Esophagus muscularis mucosa (tissue), 4 donors: Measurements from ENCODE around the gene DOCK8. TPM values are rescaled to one million over a fixed set of nuclear protein-coding genes. Genes with fewer than 3 reads are reported as not detected.

Experiments used
- DNase-seq: peaks from one replicate; pipeline ENCODE4 v3.0.0-alpha.2; 2017; ENCODE audit errors: extremely low spot score
- H3K27ac ChIP-seq, 4 donors: fragments of 200-600 bp; sonication (generic); replicated peaks in 1 of 4; 1 replicate in 3 of 4; 2 replicates in 1 of 4; pipeline ENCODE4 v1.5.1; 2016 to 2019; ENCODE audit warnings: mild to moderate bottlenecking in 1 of 4
- H3K27me3 ChIP-seq, 4 donors: fragments of 200-600 bp; sonication (generic); one replicate each; pipeline versions ENCODE4 v1.5.1 to v1.6.0; 2016 to 2019
- H3K36me3 ChIP-seq, 4 donors: fragments of 200-600 bp; sonication (generic); one replicate each; pipeline ENCODE4 v1.5.1; 2016 to 2019
- H3K4me1 ChIP-seq, 4 donors: fragments of 200-600 bp; sonication (generic); one replicate each; pipeline ENCODE4 v1.5.1; 2016 to 2019
- H3K4me3 ChIP-seq, 4 donors: fragments of 200-600 bp; sonication (generic); 1 replicate in 2 of 4; 2 replicates in 2 of 4; pipeline ENCODE4 v1.5.1; 2016 to 2019; ENCODE audit warnings: mild to moderate bottlenecking in 4 of 4, moderate library complexity in 1 of 4
- H3K9me3 ChIP-seq, 4 donors: fragments of 200-600 bp; sonication (generic); 1 replicate in 3 of 4; 2 replicates in 1 of 4; pipeline ENCODE4 v1.5.1; 2016 to 2019
- EP300 ChIP-seq: sonication (generic); formaldehyde crosslinking; IDR thresholded peaks from one replicate; pipeline ENCODE4 v1.6.1; 2017; ENCODE audit warnings: antibody characterized with exemption
- POLR2A ChIP-seq: fragments of 450-650 bp; IDR thresholded peaks from one replicate; pipeline ENCODE4 v1.6.1; 2017; ENCODE audit warnings: antibody characterized with exemption, moderate library complexity, mild to moderate bottlenecking, low read depth
- POLR2AphosphoS5 ChIP-seq, 2 donors: sonication (generic); formaldehyde crosslinking; IDR thresholded peaks; one replicate each; pipeline ENCODE4 v1.6.1; 2017; ENCODE audit warnings: antibody characterized with exemption in 2 of 2
- WGBS: methylation state at CpG from one replicate; pipeline ENCODE4 v1.1.5; 2018; 5-methylcytosine and 5-hydroxymethylcytosine counted together
- intact Hi-C: fragments of 100-400 bp; cut with DNase I; formaldehyde crosslinking; loops from one replicate; pipeline ENCODE4 v1.15.1; 2023
- total RNA-seq, 4 donors: library from RNA; depleted of rRNA; stranded (reverse); fragments of >200 nt; gene quantifications; one replicate each; pipeline versions ENCODE4 v1.1.0 to v1.2.1, GENCODE V29; 2016
- TF ChIP-seq, protein P1 (sequence below), 3 experiments: fragments of 200-600 bp in 2 of 3; fragments of 450-650 bp in 1 of 3; sonication (generic) in 2 of 3; IDR thresholded peaks; one replicate each; pipeline ENCODE4 v1.5.1; 2017 to 2019; ENCODE audit warnings: antibody characterized with exemption in 3 of 3, mild to moderate bottlenecking in 2 of 3, moderate library complexity in 1 of 3

The DOCK8 gene
- total RNA-seq, 4 donors from 2014 or later, result 45.1 to 72.8 (median 48.8) TPM

DNA sequence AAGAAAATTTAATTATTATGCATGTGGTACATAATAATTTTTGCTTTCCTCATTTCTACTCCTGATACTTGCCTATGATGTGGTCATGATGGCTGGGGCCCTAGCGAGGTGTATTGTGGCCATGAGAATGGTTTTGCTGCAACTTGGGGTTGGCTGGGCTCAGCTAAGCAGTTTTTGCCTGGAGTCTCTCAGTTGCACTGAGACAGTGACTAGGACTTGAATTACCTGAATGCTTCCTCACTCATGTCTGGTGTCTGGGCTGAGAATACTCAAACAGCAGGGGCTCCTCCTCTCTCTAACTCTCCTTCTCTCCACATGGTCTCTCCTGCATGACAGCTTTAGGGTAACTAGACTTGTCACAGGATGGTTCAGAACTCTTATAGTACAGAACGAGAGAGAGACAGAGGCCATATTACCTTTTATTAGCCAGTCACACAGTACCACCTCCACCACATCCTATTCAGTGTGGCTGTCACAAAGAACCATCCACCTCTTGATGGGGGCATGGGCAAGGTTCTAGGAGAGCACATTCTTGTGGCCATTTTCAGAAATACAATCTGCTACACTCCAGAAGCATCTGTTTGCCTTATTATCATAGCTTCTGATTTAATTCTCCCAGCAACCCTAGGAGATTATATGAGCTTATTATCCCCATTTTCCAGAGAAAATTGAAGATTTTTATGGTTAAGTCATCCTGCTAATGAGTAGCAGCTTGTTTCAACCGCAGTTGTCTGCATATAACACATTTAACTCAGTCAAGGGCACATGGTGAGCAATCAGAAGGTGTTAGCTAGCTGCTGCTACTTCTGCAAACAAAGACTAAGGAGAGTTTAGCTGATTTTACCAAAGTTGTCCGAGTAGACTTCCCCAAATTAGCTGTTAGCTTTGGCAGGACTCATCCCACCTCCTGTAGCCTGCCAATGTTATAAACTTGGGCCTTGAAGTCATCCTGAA lies 245.1 kb downstream of the DOCK8 start:
- H3K36me3 ChIP-seq, result peaks cover 0 to 54% (median 10%) of the 10 kb centered on the region in 4 donors
- intact Hi-C loops, result loop anchor here (10.0 kb wide), 1 partner anchor 305 kb away; no protein-coding TSS in a partner anchor
- no peak overlapping the region for H3K27ac ChIP-seq
- 88% methylated on average over 4 of the region's 4 CpGs for WGBS
- H3K4me1 ChIP-seq, result peaks cover 0 to 3% (median 0%) of the 10 kb centered on the region in 4 donors
- no peak for DNase-seq
- TF ChIP-seq, protein P1, sequence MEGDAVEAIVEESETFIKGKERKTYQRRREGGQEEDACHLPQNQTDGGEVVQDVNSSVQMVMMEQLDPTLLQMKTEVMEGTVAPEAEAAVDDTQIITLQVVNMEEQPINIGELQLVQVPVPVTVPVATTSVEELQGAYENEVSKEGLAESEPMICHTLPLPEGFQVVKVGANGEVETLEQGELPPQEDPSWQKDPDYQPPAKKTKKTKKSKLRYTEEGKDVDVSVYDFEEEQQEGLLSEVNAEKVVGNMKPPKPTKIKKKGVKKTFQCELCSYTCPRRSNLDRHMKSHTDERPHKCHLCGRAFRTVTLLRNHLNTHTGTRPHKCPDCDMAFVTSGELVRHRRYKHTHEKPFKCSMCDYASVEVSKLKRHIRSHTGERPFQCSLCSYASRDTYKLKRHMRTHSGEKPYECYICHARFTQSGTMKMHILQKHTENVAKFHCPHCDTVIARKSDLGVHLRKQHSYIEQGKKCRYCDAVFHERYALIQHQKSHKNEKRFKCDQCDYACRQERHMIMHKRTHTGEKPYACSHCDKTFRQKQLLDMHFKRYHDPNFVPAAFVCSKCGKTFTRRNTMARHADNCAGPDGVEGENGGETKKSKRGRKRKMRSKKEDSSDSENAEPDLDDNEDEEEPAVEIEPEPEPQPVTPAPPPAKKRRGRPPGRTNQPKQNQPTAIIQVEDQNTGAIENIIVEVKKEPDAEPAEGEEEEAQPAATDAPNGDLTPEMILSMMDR (IDR thresholded peaks at IDR 0.05), result no peak
- TF ChIP-seq POLR2A, result no peak
- no peak for TF ChIP-seq POLR2AphosphoS5 (IDR thresholded peaks at IDR 0.05)
- H3K4me3 ChIP-seq, result no peak overlapping the region
- H3K27me3 ChIP-seq, result no peaks in the 10 kb centered on the region
- no peaks in the 10 kb centered on the region for H3K9me3 ChIP-seq

DNA sequence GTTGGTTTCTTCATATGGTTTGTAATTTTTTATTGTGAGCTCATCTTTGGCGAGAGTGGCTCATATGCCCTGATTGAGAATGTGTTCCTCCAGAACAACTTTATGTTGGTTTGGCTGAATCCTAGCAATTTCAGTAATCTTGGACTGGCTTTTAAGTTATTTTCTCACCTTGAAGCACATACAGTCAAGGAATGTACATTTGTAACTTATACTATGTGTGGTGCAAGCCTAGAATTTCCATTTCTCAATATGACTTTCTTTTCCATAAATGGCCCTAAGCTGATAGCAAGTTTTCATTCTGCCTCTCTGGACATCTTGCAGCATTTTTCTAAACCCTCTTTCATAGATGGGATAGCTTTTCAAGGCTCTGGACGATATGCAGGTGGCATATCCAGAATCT lies 247.5 kb downstream of the DOCK8 start:
- Histone ChIP-seq H3K27ac (no peak overlapping the region), H3K4me1 (peaks cover 0 to 3% (median 0%) of the 10 kb centered on the region in 4 donors), H3K4me3 (no peak overlapping the region), H3K27me3 (no peaks in the 10 kb centered on the region), H3K36me3 (peaks cover 0 to 45% (median 10%) of the 10 kb centered on the region in 4 donors), H3K9me3 (no peaks in the 10 kb centered on the region)
- WGBS, result 88% methylated on average over 2 of the region's 2 CpGs
- intact Hi-C loops, result loop anchor here (10.0 kb wide), 1 partner anchor 303 kb away; no protein-coding TSS in a partner anchor
- TF ChIP-seq, protein P1 (IDR thresholded peaks at IDR 0.05), result no peak
- no peak for TF ChIP-seq EP300
- no peak for TF ChIP-seq POLR2AphosphoS5 (IDR thresholded peaks at IDR 0.05)
- TF ChIP-seq POLR2A, result no peak
- no peak for DNase-seq

DNA sequence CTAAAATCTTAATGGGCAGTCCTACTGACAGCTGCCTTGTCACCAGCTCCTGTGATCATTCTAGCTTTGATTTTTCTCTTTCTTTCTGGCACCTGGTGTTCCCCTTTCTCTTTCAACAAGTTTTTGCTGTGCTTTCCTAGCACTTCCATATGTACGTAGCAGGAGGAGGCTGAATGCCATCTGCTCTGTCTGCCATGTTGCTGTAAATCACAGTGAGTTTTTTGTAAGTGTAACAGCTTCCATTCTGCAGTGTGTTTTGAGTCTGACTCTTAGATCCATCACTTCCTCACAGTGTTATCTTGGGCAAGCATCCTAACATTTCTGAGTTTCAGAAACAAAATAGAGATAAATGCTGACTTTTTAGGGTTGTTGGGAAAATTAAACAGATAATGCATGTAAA lies 247.9 kb downstream of the DOCK8 start:
- Histone ChIP-seq H3K9me3 (no peaks in the 10 kb centered on the region), H3K4me1 (peaks cover 0 to 3% (median 0%) of the 10 kb centered on the region in 4 donors), H3K36me3 (peaks cover 0 to 41% (median 9%) of the 10 kb centered on the region in 4 donors), H3K27me3 (no peaks in the 10 kb centered on the region), H3K27ac (no peak overlapping the region), H3K4me3 (no peak overlapping the region)
- intact Hi-C loops, result loop anchor here (10.0 kb wide), 1 partner anchor 302 kb away; no protein-coding TSS in a partner anchor
- WGBS, result 93% methylated on average over 1 of the region's 1 CpG
- TF ChIP-seq EP300 (no peak), POLR2A (no peak), POLR2AphosphoS5 (IDR thresholded peaks at IDR 0.05) (no peak)
- TF ChIP-seq, protein P1 (IDR thresholded peaks at IDR 0.05), result no peak
- DNase-seq, result no peak

DNA sequence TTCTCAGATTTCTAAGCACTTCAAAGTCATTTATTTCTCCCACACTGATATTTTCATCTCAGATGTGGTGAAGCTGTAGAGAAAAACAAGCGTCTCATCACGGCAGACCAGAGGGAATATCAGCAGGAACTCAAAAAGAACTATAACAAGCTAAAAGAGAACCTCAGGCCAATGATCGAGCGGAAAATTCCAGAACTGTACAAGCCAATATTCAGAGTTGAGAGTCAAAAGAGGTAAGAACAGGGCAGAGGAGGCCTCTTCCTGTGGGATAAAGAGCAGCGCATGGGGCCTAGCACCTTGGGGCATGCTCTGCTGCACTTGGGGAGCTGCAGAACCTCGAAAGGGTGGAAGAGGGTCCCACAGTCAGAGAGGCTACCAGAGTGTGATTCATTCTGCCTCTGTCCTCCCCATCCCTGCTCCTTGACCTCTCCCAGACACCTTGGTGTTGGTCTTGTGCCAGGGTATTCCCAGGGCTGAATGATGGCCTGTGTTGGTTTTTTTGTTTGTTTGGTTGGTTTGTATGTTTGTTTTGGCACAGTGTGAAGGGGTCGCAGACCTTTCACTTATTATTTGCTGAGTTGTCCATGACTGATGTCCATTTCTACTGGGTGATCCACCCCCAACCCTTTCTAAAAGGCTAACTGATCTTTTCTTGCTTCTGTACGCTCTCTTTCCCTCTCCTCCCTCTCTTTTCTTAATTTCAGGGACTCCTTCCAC lies 248.9 kb downstream of the DOCK8 start:
- no peaks in the 10 kb centered on the region for H3K9me3 ChIP-seq
- DNase-seq, result no peak
- H3K27me3 ChIP-seq, result no peaks in the 10 kb centered on the region
- peaks cover 0 to 30% (median 8%) of the 10 kb centered on the region in 4 donors for H3K36me3 ChIP-seq
- TF ChIP-seq, protein P1 (IDR thresholded peaks at IDR 0.05), result no peak
- TF ChIP-seq POLR2AphosphoS5 (IDR thresholded peaks at IDR 0.05), result no peak
- no peak for TF ChIP-seq EP300
- intact Hi-C loops, result loop anchor here (10.0 kb wide), 1 partner anchor 301 kb away; no protein-coding TSS in a partner anchor
- no peak overlapping the region for H3K4me3 ChIP-seq
- 87% methylated on average over 8 of the region's 8 CpGs for WGBS
- H3K27ac ChIP-seq, result no peak overlapping the region
- peaks cover 0 to 5% (median 3%) of the 10 kb centered on the region in 4 donors for H3K4me1 ChIP-seq
